K562 (cell line): ENCODE data around the gene THOP1.

Experiments used
- CTCF ChIP-seq, 3 experiments: IDR thresholded peaks in 2 of 3; conservative IDR thresholded peaks in 1 of 3; 2 replicates each; pipeline ENCODE4 v1.5.1; 2011 to 2012; ENCODE audit warnings: low read length in 3 of 3, mild to moderate bottlenecking in 3 of 3, control low read depth in 2 of 3, improper control_type of control experiment in 1 of 3, inconsistent platforms in 1 of 3, low read depth in 1 of 3, mixed read lengths in 1 of 3, moderate library complexity in 1 of 3; ENCODE audit not compliant: insufficient read depth in 2 of 3
- POLR2A ChIP-seq: fragments of 450-650 bp; conservative IDR thresholded peaks from 2 replicates; pipeline ENCODE4 v1.6.1; 2016
- RFX5 ChIP-seq: IDR thresholded peaks from 2 replicates; pipeline ENCODE4 v1.6.1; 2011; ENCODE audit warnings: low read depth, mild to moderate bottlenecking, improper control_type of control experiment, low read length
- SRSF1 ChIP-seq: fragments of 200-400 bp; formaldehyde crosslinking; IDR thresholded peaks from 2 replicates; pipeline ENCODE4 v1.6.1; 2017; ENCODE audit warnings: mild to moderate bottlenecking, low read depth, low read length, moderate library complexity
- SRSF3 ChIP-seq: fragments of 200-400 bp; formaldehyde crosslinking; IDR thresholded peaks from 2 replicates; pipeline ENCODE4 v1.6.1; 2016; ENCODE audit warnings: mild to moderate bottlenecking, low read length, moderate library complexity; ENCODE audit not compliant: insufficient read depth
- THRB ChIP-seq: fragments of 450-650 bp; formaldehyde crosslinking; conservative IDR thresholded peaks from 2 replicates; pipeline ENCODE4 v1.4.0; 2022; ENCODE audit warnings: mild to moderate bottlenecking, missing genetic modification characterization
- ZC3H4 ChIP-seq: sonication (generic); formaldehyde crosslinking; IDR thresholded peaks from 2 replicates; pipeline ENCODE4 v1.9.0; 2021; ENCODE audit warnings: missing genetic modification reagents, borderline replicate concordance

GRCh38 chr19:2820112-2820702 is 34.9 kb downstream of the THOP1 start:
- no peak for TF ChIP-seq SRSF1
- no peak for TF ChIP-seq CTCF (IDR thresholded peaks at IDR 0.05 in 2 of 3, conservative IDR thresholded peaks at IDR 0.05 in 1 of 3; ENCODE audit: insufficient read depth in 2 of 3, low read depth in 1 of 3, low read length in 3 of 3)
- TF ChIP-seq RFX5: no peak
- TF ChIP-seq SRSF3: no peak
- no peak for TF ChIP-seq THRB (CRISPR knock-in tag)
- no peak for TF ChIP-seq ZC3H4 (CRISPR knock-in tag)
- no peak for TF ChIP-seq POLR2A
